ENCODE results near the gene LEFTY1. TPM values are rescaled to one million over a fixed set of nuclear protein-coding genes. Genes with fewer than 3 reads are reported as not detected.
"Not testable (repeated sequence)": the region's sequence is repeated elsewhere in the genome, so short reads cannot be mapped to it uniquely, and the experiment has no call there.

Gene LEFTY1
- polyA plus RNA-seq, 1 donor from 2014 or later, result 4.1 TPM

- not testable (repeated sequence) for H3K9me2 ChIP-seq (ENCODE audit: insufficient read depth, low read length); H3K36me3 ChIP-seq (ENCODE audit: insufficient read depth, low read length); H4K20me1 ChIP-seq (ENCODE audit: insufficient read depth); H3K4me2 ChIP-seq (ENCODE audit: low read length); H3K4me3 ChIP-seq (ENCODE audit: low read length); H2AFZ ChIP-seq (ENCODE audit: low read depth, low read length); H3K27ac ChIP-seq (ENCODE audit: low read length); H3K9me3 ChIP-seq (ENCODE audit: low read length); H3F3A ChIP-seq (ENCODE audit: insufficient read depth, low read length, poor library complexity, severe bottlenecking); H3K79me2 ChIP-seq (replicated peaks; ENCODE audit: insufficient read depth, low read length); H3K9ac ChIP-seq (ENCODE audit: low read length)
- peaks cover 14% of the 10 kb centered on the region for H3K27me3 ChIP-seq (ENCODE audit: insufficient read depth, low read depth, low read length)
Observed at GRCh38 chr1:225887554-225888288, 1.2 kb downstream of the LEFTY1 start.

- Histone ChIP-seq H3K27me3 (ENCODE audit: insufficient read depth, low read depth, low read length) (peaks cover 21% of the 10 kb centered on the region), H3K9me2 (ENCODE audit: insufficient read depth, low read length) (no peaks in the 10 kb centered on the region), H2AFZ (ENCODE audit: low read depth, low read length) (no peak overlapping the region), H3K4me3 (ENCODE audit: low read length) (no peak overlapping the region), H3K9me3 (ENCODE audit: low read length) (no peaks in the 10 kb centered on the region), H3K9ac (ENCODE audit: low read length) (no peak overlapping the region), H3K4me2 (ENCODE audit: low read length) (no peak overlapping the region), H4K20me1 (ENCODE audit: insufficient read depth) (no peaks in the 10 kb centered on the region), H3K36me3 (ENCODE audit: insufficient read depth, low read length) (no peaks in the 10 kb centered on the region), H3K27ac (ENCODE audit: low read length) (no peak overlapping the region), H3K79me2 (replicated peaks; ENCODE audit: insufficient read depth, low read length) (no peaks in the 10 kb centered on the region), H3F3A (ENCODE audit: insufficient read depth, low read length, poor library complexity, severe bottlenecking) (no peaks in the 10 kb centered on the region)
- no peak for TF ChIP-seq RAD21 (conservative IDR thresholded peaks at IDR 0.05)
- no peak for TF ChIP-seq MXI1 (conservative IDR thresholded peaks at IDR 0.05; ENCODE audit: poor library complexity, severe bottlenecking)
- TF ChIP-seq CTCF (IDR thresholded peaks at IDR 0.05; ENCODE audit: poor library complexity, severe bottlenecking), result no peak
- no peak for TF ChIP-seq TAF1 (IDR thresholded peaks at IDR 0.05; ENCODE audit: low read depth)
- TF ChIP-seq EZH2 (IDR thresholded peaks at IDR 0.05; ENCODE audit: borderline replicate concordance, insufficient read depth, low read length, poor library complexity, severe bottlenecking), result no peak
- no peak for TF ChIP-seq EP300 (conservative IDR thresholded peaks at IDR 0.05; ENCODE audit: poor library complexity, severe bottlenecking)
- no peak for TF ChIP-seq REST (IDR thresholded peaks at IDR 0.05; ENCODE audit: borderline replicate concordance)
Observed at GRCh38 chr1:225887030-225887314, 2.0 kb downstream of the LEFTY1 start.
